ENCODE measurements around the gene SURF2.

GRCh38 chr9:133344979-133345378, 11.4 kb upstream of the SURF2 start:
- no peak for TF ChIP-seq POLR2A (IDR thresholded peaks at IDR 0.05; ENCODE audit: low read length)
- TF ChIP-seq GATA1 (IDR thresholded peaks at IDR 0.05; ENCODE audit: low read depth, low read length) = no peak
